Measurements from ENCODE around the gene METAP1D. TPM values are rescaled to one million over a fixed set of nuclear protein-coding genes. Genes with fewer than 3 reads are reported as not detected.
"Not testable (repeated sequence)": the region's sequence is repeated elsewhere in the genome, so short reads cannot be mapped to it uniquely, and the experiment has no call there.

METAP1D gene
- polyA plus RNA-seq, 1 experiment = 8.3 TPM

GRCh38 chr2:171991027-171991426 lies 8.7 kb upstream of the METAP1D start:
- no peak for TF ChIP-seq CTCF (IDR thresholded peaks at IDR 0.05; ENCODE audit: low read depth, low read length)
- Histone ChIP-seq H3K27ac (ENCODE audit: low read depth, low read length) (no peak overlapping the region), H3K4me3 (ENCODE audit: low read depth, low read length) (no peak overlapping the region), H3K27me3 (ENCODE audit: control insufficient read depth, insufficient read depth, low read length) (no peaks in the 10 kb centered on the region), H3K9me3 (ENCODE audit: control insufficient read depth, insufficient read depth, low read length) (no peaks in the 10 kb centered on the region)
- ChIA-PET POLR2A (no interaction called here), CTCF (no interaction called here)
- no peak for DNase-seq (ENCODE audit: low read depth, low spot score)

GRCh38 chr2:171995586-171995985 lies 4.2 kb upstream of the METAP1D start:
- Histone ChIP-seq H3K27ac (ENCODE audit: low read depth, low read length) (no peak overlapping the region), H3K4me3 (ENCODE audit: low read depth, low read length) (no peak overlapping the region), H3K9me3 (ENCODE audit: control insufficient read depth, insufficient read depth, low read length) (no peaks in the 10 kb centered on the region), H3K27me3 (ENCODE audit: control insufficient read depth, insufficient read depth, low read length) (no peaks in the 10 kb centered on the region)
- POLR2A ChIA-PET = no interaction called here
- DNase-seq (ENCODE audit: low read depth, low spot score) = no peak
- CTCF ChIA-PET = no interaction called here
- no peak for TF ChIP-seq CTCF (IDR thresholded peaks at IDR 0.05; ENCODE audit: low read depth, low read length)

- no peak for DNase-seq (ENCODE audit: low read depth, low spot score)
- CTCF ChIA-PET = no interaction called here
- Histone ChIP-seq H3K27ac (ENCODE audit: low read depth, low read length) (no peak overlapping the region), H3K9me3 (ENCODE audit: control insufficient read depth, insufficient read depth, low read length) (no peaks in the 10 kb centered on the region), H3K27me3 (ENCODE audit: control insufficient read depth, insufficient read depth, low read length) (no peaks in the 10 kb centered on the region), H3K4me3 (ENCODE audit: low read depth, low read length) (no peak overlapping the region)
- no peak for TF ChIP-seq CTCF (IDR thresholded peaks at IDR 0.05; ENCODE audit: low read depth, low read length)
- POLR2A ChIA-PET = no interaction called here
These were observed 3.7 kb upstream of the METAP1D start for GRCh38 chr2:171996021-171996420.

GRCh38 chr2:171997031-171997430 lies 2.7 kb upstream of the METAP1D start:
- H3K27ac ChIP-seq (ENCODE audit: low read depth, low read length); H3K4me3 ChIP-seq (ENCODE audit: low read depth, low read length); H3K9me3 ChIP-seq (ENCODE audit: control insufficient read depth, insufficient read depth, low read length); H3K27me3 ChIP-seq (ENCODE audit: control insufficient read depth, insufficient read depth, low read length); CTCF ChIA-PET; DNase-seq (ENCODE audit: low read depth, low spot score): not testable (repeated sequence)
- POLR2A ChIA-PET = interaction anchor here (0.7 kb wide), 1 partner anchor 103 kb away, joined by 3 read pairs; no protein-coding TSS in a partner anchor

- TF ChIP-seq CTCF (IDR thresholded peaks at IDR 0.05; ENCODE audit: low read depth, low read length) = no peak
- DNase-seq (ENCODE audit: low read depth, low spot score) = no peak
- CTCF ChIA-PET = interaction anchor here (1.0 kb wide), 1 partner anchor 463 kb away, joined by 3 read pairs; no protein-coding TSS in a partner anchor
- Histone ChIP-seq H3K27ac (ENCODE audit: low read depth, low read length) (no peak overlapping the region), H3K4me3 (ENCODE audit: low read depth, low read length) (peak overlapping the region; percentile 67), H3K27me3 (ENCODE audit: control insufficient read depth, insufficient read depth, low read length) (no peaks in the 10 kb centered on the region), H3K9me3 (ENCODE audit: control insufficient read depth, insufficient read depth, low read length) (no peaks in the 10 kb centered on the region)
- POLR2A ChIA-PET = no interaction called here
These were observed 592 bp upstream of the METAP1D start for GRCh38 chr2:171999161-171999560.
